ENCODE results near the gene NRSN1.

- TF ChIP-seq, protein P1, sequence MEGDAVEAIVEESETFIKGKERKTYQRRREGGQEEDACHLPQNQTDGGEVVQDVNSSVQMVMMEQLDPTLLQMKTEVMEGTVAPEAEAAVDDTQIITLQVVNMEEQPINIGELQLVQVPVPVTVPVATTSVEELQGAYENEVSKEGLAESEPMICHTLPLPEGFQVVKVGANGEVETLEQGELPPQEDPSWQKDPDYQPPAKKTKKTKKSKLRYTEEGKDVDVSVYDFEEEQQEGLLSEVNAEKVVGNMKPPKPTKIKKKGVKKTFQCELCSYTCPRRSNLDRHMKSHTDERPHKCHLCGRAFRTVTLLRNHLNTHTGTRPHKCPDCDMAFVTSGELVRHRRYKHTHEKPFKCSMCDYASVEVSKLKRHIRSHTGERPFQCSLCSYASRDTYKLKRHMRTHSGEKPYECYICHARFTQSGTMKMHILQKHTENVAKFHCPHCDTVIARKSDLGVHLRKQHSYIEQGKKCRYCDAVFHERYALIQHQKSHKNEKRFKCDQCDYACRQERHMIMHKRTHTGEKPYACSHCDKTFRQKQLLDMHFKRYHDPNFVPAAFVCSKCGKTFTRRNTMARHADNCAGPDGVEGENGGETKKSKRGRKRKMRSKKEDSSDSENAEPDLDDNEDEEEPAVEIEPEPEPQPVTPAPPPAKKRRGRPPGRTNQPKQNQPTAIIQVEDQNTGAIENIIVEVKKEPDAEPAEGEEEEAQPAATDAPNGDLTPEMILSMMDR (conservative IDR thresholded peaks at IDR 0.05; ENCODE audit: low read length) = no peak
- no peak for TF ChIP-seq EZH2phosphoT487 (IDR thresholded peaks at IDR 0.05; ENCODE audit: borderline replicate concordance, low read depth, low read length)
These were observed 25.3 kb upstream of the NRSN1 start for GRCh38 chr6:24100770-24101155.

All from OCI-LY7 (cell line).